Caco-2 (cell line): Measurements from ENCODE around the gene TIMM10. TPM values are rescaled to one million over a fixed set of nuclear protein-coding genes. Genes with fewer than 3 reads are reported as not detected.
A peak's percentile ranks its signal among the peaks of the same experiment; 100 is the strongest.

Source experiments
- BruUV-seq: library from RNA; stranded (reverse); fragments of 400-500 nt; replicated peaks from 2 replicates; lab custom pipeline; 2021; lab: Mats Ljungman, UMichigan
- CTCF ChIA-PET: fragments of 300-600 bp; sonication (Branson Sonifier 250); formaldehyde crosslinking; loops from one replicate; lab custom pipeline; 2022; ENCODE audit warnings: antibody characterized with exemption; lab: Charles Lee
- POLR2A ChIA-PET: fragments of 300-600 bp; sonication (Branson Sonifier 250); formaldehyde crosslinking; loops from one replicate; lab custom pipeline; 2022; ENCODE audit warnings: antibody characterized with exemption; lab: Charles Lee
- DNase-seq, 2 experiments: peaks; one replicate each; pipeline versions ENCODE4 v3.0.0 to v3.0.0-alpha.2; 2020 to 2022
- H3K27me3 ChIP-seq: replicated peaks from 2 replicates; pipeline ENCODE4 v1.6.0; 2011; ENCODE audit warnings: low read length; ENCODE audit not compliant: control insufficient read depth, insufficient read depth
- H3K36me3 ChIP-seq: 2 replicates; pipeline ENCODE4 v1.5.1; 2011; ENCODE audit warnings: low read length; ENCODE audit not compliant: control insufficient read depth, insufficient read depth
- H3K4me1 ChIP-seq: fragments of 250-450 bp; sonication (Bioruptor Pico); 2 replicates; pipeline ENCODE4 v1.5.1; 2020; ENCODE audit warnings: mild to moderate bottlenecking
- H3K4me3 ChIP-seq: 2 replicates; pipeline ENCODE4 v1.5.1; 2011; ENCODE audit warnings: low read depth, mild to moderate bottlenecking, control low read depth, low read length
- H3K9me3 ChIP-seq: fragments of 250-450 bp; sonication (Bioruptor Pico); 2 replicates; pipeline ENCODE4 v1.5.1; 2020; ENCODE audit warnings: mild to moderate bottlenecking, moderate library complexity
- H3K27ac Mint-ChIP-seq: one replicate; pipeline ENCODE4 v1.8.0; 2022; ENCODE audit warnings: mixed read lengths; ENCODE audit not compliant: unreplicated experiment
- H3K27me3 Mint-ChIP-seq: one replicate; pipeline ENCODE4 v1.8.0; 2022; ENCODE audit warnings: mixed read lengths; ENCODE audit not compliant: insufficient read depth, unreplicated experiment
- H3K36me3 Mint-ChIP-seq: one replicate; pipeline ENCODE4 v1.8.0; 2022; ENCODE audit warnings: mild to moderate bottlenecking, mixed read lengths; ENCODE audit not compliant: insufficient read depth, unreplicated experiment
- H3K4me1 Mint-ChIP-seq: one replicate; pipeline ENCODE4 v1.8.0; 2022; ENCODE audit warnings: low read depth, mixed read lengths; ENCODE audit not compliant: unreplicated experiment
- H3K4me3 Mint-ChIP-seq: one replicate; pipeline ENCODE4 v1.8.0; 2022; ENCODE audit warnings: mild to moderate bottlenecking, moderate library complexity, mixed read lengths; ENCODE audit not compliant: unreplicated experiment
- H3K9me3 Mint-ChIP-seq: one replicate; pipeline ENCODE4 v1.8.0; 2022; ENCODE audit warnings: mixed read lengths; ENCODE audit not compliant: unreplicated experiment
- intact Hi-C: fragments of 100-400 bp; cut with micrococcal nuclease; formaldehyde crosslinking; loops from one replicate; pipeline ENCODE4 v1.10.0; 2022; ENCODE audit not compliant: unreplicated experiment
- total RNA-seq: library from RNA; stranded (reverse); gene quantifications from 2 replicates; pipeline ENCODE4 v1.2.3, GENCODE V29; 2022
- TF ChIP-seq, protein P1 (sequence below), 2 experiments: fragments of 200-600 bp in 1 of 2; IDR thresholded peaks; 1 replicate in 1 of 2; 2 replicates in 1 of 2; pipeline versions ENCODE4 v1.5.1 to v1.8.0; 2011 to 2022; ENCODE audit warnings: antibody characterized with exemption in 1 of 2, control low read depth in 1 of 2, inconsistent platforms in 1 of 2, low read depth in 1 of 2, low read length in 1 of 2, mild to moderate bottlenecking in 1 of 2, moderate library complexity in 1 of 2; ENCODE audit not compliant: insufficient read depth in 1 of 2, severe bottlenecking in 1 of 2, unreplicated experiment in 1 of 2

The TIMM10 gene
- total RNA-seq, 1 experiment from 2014 or later = 103 TPM

DNA sequence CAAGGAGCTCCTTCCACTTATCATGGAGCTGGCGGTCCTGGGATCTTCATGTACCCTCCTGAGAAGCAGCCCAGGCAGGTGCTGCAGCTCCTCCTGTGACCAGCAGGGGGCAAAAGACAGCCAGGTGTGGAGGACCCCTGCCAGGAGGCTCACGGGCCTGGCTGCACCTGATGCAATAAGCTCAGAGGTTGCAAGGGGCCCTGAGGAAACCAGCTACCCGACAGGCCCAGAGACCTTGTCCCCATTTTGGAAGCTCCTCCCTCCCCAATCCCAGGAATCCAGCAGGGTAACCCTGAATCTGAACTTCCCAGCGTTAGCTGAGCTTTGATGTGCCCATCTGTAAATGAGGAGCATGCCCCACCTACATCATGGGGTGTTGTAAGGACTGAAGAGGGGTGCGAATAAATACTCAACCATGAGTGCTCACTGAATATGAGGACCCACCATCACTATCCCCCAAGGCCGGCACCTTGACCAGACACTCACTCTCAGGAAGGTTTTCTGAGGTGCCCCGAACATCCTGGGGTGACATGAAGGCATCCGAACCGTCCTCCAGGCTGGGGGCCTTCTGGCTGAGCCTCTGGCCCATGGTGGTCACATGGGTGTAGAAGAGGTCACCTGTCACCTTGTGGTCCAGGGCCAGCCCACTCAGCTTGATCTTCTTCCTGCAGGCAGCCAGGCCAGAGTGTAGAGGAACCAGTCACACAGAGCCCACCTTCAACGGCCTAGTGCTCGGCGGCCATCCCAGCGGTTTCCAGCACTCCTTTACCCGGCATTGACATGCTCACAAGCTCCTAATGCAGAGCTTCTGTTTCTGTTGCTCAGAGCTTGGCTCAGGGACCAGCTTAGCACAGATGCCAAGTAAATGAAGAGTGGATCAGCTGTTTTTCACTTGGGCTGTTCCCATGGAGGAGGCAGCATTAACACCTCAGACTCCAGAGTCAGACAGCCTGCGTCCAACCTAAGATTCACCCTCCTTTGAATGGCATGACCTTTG, 36.7 kb downstream of the TIMM10 start:
- peaks cover 10% of the 10 kb centered on the region for H3K36me3 ChIP-seq
- H3K4me1 ChIP-seq = peaks cover 40% of the 10 kb centered on the region
- peaks cover 67% of the 10 kb centered on the region for H3K36me3 Mint-ChIP-seq
- intact Hi-C loops = loop anchor here (1.0 to 2.0 kb wide), 6 partner anchors 21 to 147 kb away; partner anchors contain the start of gene SLC43A1
- H3K4me3 ChIP-seq = no peak overlapping the region
- TSS peak; percentile 98 for BruUV-seq
- H3K27me3 ChIP-seq = no peaks in the 10 kb centered on the region
- peak; percentile 95 to 96 for DNase-seq
- no peaks in the 10 kb centered on the region for H3K9me3 ChIP-seq
- TF ChIP-seq, protein P1, sequence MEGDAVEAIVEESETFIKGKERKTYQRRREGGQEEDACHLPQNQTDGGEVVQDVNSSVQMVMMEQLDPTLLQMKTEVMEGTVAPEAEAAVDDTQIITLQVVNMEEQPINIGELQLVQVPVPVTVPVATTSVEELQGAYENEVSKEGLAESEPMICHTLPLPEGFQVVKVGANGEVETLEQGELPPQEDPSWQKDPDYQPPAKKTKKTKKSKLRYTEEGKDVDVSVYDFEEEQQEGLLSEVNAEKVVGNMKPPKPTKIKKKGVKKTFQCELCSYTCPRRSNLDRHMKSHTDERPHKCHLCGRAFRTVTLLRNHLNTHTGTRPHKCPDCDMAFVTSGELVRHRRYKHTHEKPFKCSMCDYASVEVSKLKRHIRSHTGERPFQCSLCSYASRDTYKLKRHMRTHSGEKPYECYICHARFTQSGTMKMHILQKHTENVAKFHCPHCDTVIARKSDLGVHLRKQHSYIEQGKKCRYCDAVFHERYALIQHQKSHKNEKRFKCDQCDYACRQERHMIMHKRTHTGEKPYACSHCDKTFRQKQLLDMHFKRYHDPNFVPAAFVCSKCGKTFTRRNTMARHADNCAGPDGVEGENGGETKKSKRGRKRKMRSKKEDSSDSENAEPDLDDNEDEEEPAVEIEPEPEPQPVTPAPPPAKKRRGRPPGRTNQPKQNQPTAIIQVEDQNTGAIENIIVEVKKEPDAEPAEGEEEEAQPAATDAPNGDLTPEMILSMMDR (IDR thresholded peaks at IDR 0.05; ENCODE audit: insufficient read depth in 1 of 2, low read depth in 1 of 2, low read length in 1 of 2, severe bottlenecking in 1 of 2, unreplicated experiment in 1 of 2) = peak; percentile 95 to 97
- ChIA-PET CTCF (interaction anchor here (0.6 to 2.2 kb wide), 24 partner anchors 8 to 280 kb away, joined by 3 to 132 read pairs (median 10); partner anchors contain the start of genes RTN4RL2, SLC43A1, TIMM10 and UBE2L6), POLR2A (interaction anchor here (0.6 to 1.4 kb wide), 6 partner anchors 19 to 168 kb away, joined by 3 to 13 read pairs (median 6); partner anchors contain the start of gene SLC43A1)
- H3K4me1 Mint-ChIP-seq = peaks cover 28% of the 10 kb centered on the region
- H3K4me3 Mint-ChIP-seq = peak overlapping the region; percentile 25
- no peaks in the 10 kb centered on the region for H3K27me3 Mint-ChIP-seq
- H3K27ac Mint-ChIP-seq = peak overlapping the region; percentile 96
- H3K9me3 Mint-ChIP-seq = no peaks in the 10 kb centered on the region

DNA sequence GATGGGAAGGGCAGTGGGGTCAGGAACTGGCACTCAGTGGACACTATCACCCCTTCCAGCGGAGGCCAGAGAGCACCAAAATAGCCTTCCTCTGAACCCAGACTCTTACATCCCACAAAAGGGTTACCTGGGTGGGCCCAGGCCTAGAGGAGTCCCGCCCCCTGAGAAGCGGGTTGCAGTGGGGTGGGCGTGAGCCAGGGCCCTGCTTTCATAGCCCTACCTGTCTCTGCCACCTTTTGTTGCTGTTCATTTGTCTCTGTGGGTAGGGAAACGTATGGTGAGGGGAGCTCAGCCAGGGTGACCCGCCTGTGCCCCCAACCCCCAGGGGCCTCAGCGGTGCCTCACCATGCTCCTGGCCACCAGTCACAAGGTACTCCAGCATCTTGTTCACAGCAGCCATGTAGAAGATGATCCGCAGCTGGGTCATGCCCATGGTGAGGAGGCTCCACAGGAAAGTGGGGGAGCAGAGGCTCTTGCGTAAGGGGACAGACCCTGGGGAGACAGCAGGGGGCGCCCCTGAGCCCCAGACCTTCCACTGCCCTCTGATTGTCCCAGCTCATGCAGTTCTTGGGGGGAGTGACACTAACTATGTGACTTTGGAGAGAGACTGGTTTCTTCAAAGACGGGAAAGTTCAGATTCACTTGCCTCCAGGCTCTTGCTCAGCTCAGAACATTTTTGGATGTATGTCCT, 39.0 kb downstream of the TIMM10 start:
- Mint-ChIP-seq H3K27ac (no peak overlapping the region), H3K4me1 (peaks cover 14% of the 10 kb centered on the region), H3K27me3 (no peaks in the 10 kb centered on the region), H3K36me3 (peaks cover 53% of the 10 kb centered on the region), H3K4me3 (no peak overlapping the region), H3K9me3 (no peaks in the 10 kb centered on the region)
- Histone ChIP-seq H3K36me3 (peaks cover 7% of the 10 kb centered on the region), H3K9me3 (no peaks in the 10 kb centered on the region), H3K4me1 (peaks cover 17% of the 10 kb centered on the region), H3K4me3 (no peak overlapping the region), H3K27me3 (no peaks in the 10 kb centered on the region)
- intact Hi-C loops = loop anchor here (2.0 kb wide), 1 partner anchor 71 kb away; no protein-coding TSS in a partner anchor
- TF ChIP-seq, protein P1 (IDR thresholded peaks at IDR 0.05; ENCODE audit: insufficient read depth in 1 of 2, low read depth in 1 of 2, low read length in 1 of 2, severe bottlenecking in 1 of 2, unreplicated experiment in 1 of 2) = peak; percentile 69 to 74
- POLR2A ChIA-PET = no interaction called here
- BruUV-seq = no TSS peak
- CTCF ChIA-PET = interaction anchor here (0.5 to 1.9 kb wide), 8 partner anchors 9 to 156 kb away, joined by 3 to 18 read pairs (median 4); partner anchors contain the start of gene SSRP1
- peak in 1 of 2 experiments; percentile 64 for DNase-seq
